Neural progenitor cell (in vitro differentiated cells): Measurements from ENCODE around the gene BTBD10. TPM values are rescaled to one million over a fixed set of nuclear protein-coding genes. Genes with fewer than 3 reads are reported as not detected.
A peak's percentile ranks its signal among the peaks of the same experiment; 100 is the strongest.

Experiments
- DNase-seq: peaks from one replicate; pipeline ENCODE4 v3.0.0-alpha.2; 2016; ENCODE audit warnings: low spot score
- H2AFZ ChIP-seq: fragments of 200-600 bp; sonication (generic); replicated peaks from 2 replicates; pipeline ENCODE4 v1.6.1; 2016; ENCODE audit warnings: antibody characterized with exemption
- H3F3A ChIP-seq: fragments of 200-600 bp; sonication (generic); 2 replicates; pipeline ENCODE4 v1.6.1; 2016; ENCODE audit warnings: antibody characterized with exemption, low read depth
- H3K27ac ChIP-seq: fragments of 200-600 bp; sonication (generic); 2 replicates; pipeline ENCODE4 v1.5.1; 2016; ENCODE audit warnings: mild to moderate bottlenecking
- H3K27me3 ChIP-seq: fragments of 200-600 bp; sonication (generic); 2 replicates; pipeline ENCODE4 v1.6.1; 2016; ENCODE audit warnings: mild to moderate bottlenecking, moderate library complexity
- H3K36me3 ChIP-seq: fragments of 200-600 bp; sonication (generic); 2 replicates; pipeline ENCODE4 v1.5.1; 2016
- H3K4me1 ChIP-seq: fragments of 200-600 bp; sonication (generic); 2 replicates; pipeline ENCODE4 v1.6.1; 2016; ENCODE audit warnings: mixed run types
- H3K4me2 ChIP-seq: fragments of 200-600 bp; sonication (generic); 2 replicates; pipeline ENCODE4 v1.6.1; 2016
- H3K4me3 ChIP-seq: fragments of 200-600 bp; sonication (generic); 2 replicates; pipeline ENCODE4 v1.5.1; 2016
- H3K79me2 ChIP-seq: fragments of 200-600 bp; sonication (generic); 2 replicates; pipeline ENCODE4 v1.6.1; 2016; ENCODE audit warnings: low read depth
- H3K9ac ChIP-seq: fragments of 200-600 bp; sonication (generic); 2 replicates; pipeline ENCODE4 v1.6.1; 2016
- H3K9me3 ChIP-seq: fragments of 200-600 bp; sonication (generic); 2 replicates; pipeline ENCODE4 v1.5.1; 2016; ENCODE audit warnings: low read depth
- H4K20me1 ChIP-seq: fragments of 200-600 bp; sonication (generic); 2 replicates; pipeline ENCODE4 v1.6.1; 2016; ENCODE audit warnings: low read depth
- H3K27ac Mint-ChIP-seq: 3 replicates; pipeline ENCODE4 v1.8.0; 2021; ENCODE audit warnings: mixed read lengths
- H3K27me3 Mint-ChIP-seq: 2 replicates; pipeline ENCODE4 v1.8.0; 2022; ENCODE audit warnings: low read depth, mild to moderate bottlenecking, inconsistent platforms, moderate library complexity, mixed read lengths; ENCODE audit not compliant: insufficient read depth
- H3K36me3 Mint-ChIP-seq: 3 replicates; pipeline ENCODE4 v1.8.0; 2021; ENCODE audit warnings: mixed read lengths
- H3K4me1 Mint-ChIP-seq: 3 replicates; pipeline ENCODE4 v1.8.0; 2021; ENCODE audit warnings: mixed read lengths
- H3K4me3 Mint-ChIP-seq: 3 replicates; pipeline ENCODE4 v1.8.0; 2021; ENCODE audit warnings: mild to moderate bottlenecking, moderate library complexity, mixed read lengths
- H3K9me3 Mint-ChIP-seq: 3 replicates; pipeline ENCODE4 v1.8.0; 2020; ENCODE audit warnings: mixed read lengths
- CTCF ChIP-seq: fragments of 200-600 bp; sonication (generic); IDR thresholded peaks from 2 replicates; pipeline ENCODE4 v1.5.1; 2017; ENCODE audit warnings: antibody characterized with exemption, mild to moderate bottlenecking
- EZH2 ChIP-seq: fragments of 200-600 bp; sonication (generic); IDR thresholded peaks from 2 replicates; pipeline ENCODE4 v1.6.1; 2017; ENCODE audit warnings: antibody characterized with exemption, mild to moderate bottlenecking, moderate library complexity
- EZH2phosphoT487 ChIP-seq: fragments of 200-600 bp; sonication (generic); IDR thresholded peaks from 2 replicates; pipeline ENCODE4 v1.6.1; 2017; ENCODE audit warnings: antibody characterized with exemption
- total RNA-seq: library from RNA; depleted of rRNA; stranded (reverse); fragments of >200 nt; gene quantifications from 2 replicates; pipeline ENCODE4 v1.2.3, GENCODE V29; 2015; ENCODE audit warnings: low replicate concordance

BTBD10 gene
- total RNA-seq, 1 donor from 2014 or later, result 59.3 TPM

GRCh38 chr11:13388741-13389140 is 74.3 kb downstream of the BTBD10 start:
- no peak overlapping the region for H3K27ac Mint-ChIP-seq
- no peak overlapping the region for H2AFZ ChIP-seq
- no peaks in the 10 kb centered on the region for H3K9me3 ChIP-seq
- H3K4me3 Mint-ChIP-seq, result no peak overlapping the region
- H3K4me1 ChIP-seq, result no peaks in the 10 kb centered on the region
- H3K4me3 ChIP-seq, result no peak overlapping the region
- no peaks in the 10 kb centered on the region for H3F3A ChIP-seq
- H4K20me1 ChIP-seq, result no peaks in the 10 kb centered on the region
- peaks cover 2% of the 10 kb centered on the region for H3K27me3 Mint-ChIP-seq
- no peaks in the 10 kb centered on the region for H3K9me3 Mint-ChIP-seq
- no peaks in the 10 kb centered on the region for H3K27me3 ChIP-seq
- peaks cover 7% of the 10 kb centered on the region for H3K36me3 Mint-ChIP-seq
- no peaks in the 10 kb centered on the region for H3K4me1 Mint-ChIP-seq
- TF ChIP-seq EZH2 (no peak), EZH2phosphoT487 (no peak), CTCF (no peak)
- H3K36me3 ChIP-seq, result no peaks in the 10 kb centered on the region
- H3K27ac ChIP-seq, result no peak overlapping the region
- no peak overlapping the region for H3K9ac ChIP-seq
- no peak for DNase-seq
- no peak overlapping the region for H3K4me2 ChIP-seq
- H3K79me2 ChIP-seq, result no peaks in the 10 kb centered on the region

- H3K36me3 Mint-ChIP-seq, result peaks cover 15% of the 10 kb centered on the region
- no peaks in the 10 kb centered on the region for H3K27me3 Mint-ChIP-seq
- Histone ChIP-seq H3K4me1 (no peaks in the 10 kb centered on the region), H3K9ac (no peak overlapping the region), H2AFZ (no peak overlapping the region), H3K4me2 (no peak overlapping the region), H3K9me3 (no peaks in the 10 kb centered on the region), H3K36me3 (no peaks in the 10 kb centered on the region), H3F3A (no peaks in the 10 kb centered on the region), H4K20me1 (no peaks in the 10 kb centered on the region), H3K27ac (no peak overlapping the region), H3K27me3 (no peaks in the 10 kb centered on the region), H3K4me3 (no peak overlapping the region), H3K79me2 (no peaks in the 10 kb centered on the region)
- TF ChIP-seq CTCF (no peak), EZH2phosphoT487 (no peak), EZH2 (no peak)
- H3K9me3 Mint-ChIP-seq, result no peaks in the 10 kb centered on the region
- no peak overlapping the region for H3K27ac Mint-ChIP-seq
- H3K4me1 Mint-ChIP-seq, result no peaks in the 10 kb centered on the region
- DNase-seq, result no peak
- H3K4me3 Mint-ChIP-seq, result no peak overlapping the region
These were observed 76.5 kb downstream of the BTBD10 start for GRCh38 chr11:13386567-13386966.

GRCh38 chr11:13384908-13385640 is 77.9 kb downstream of the BTBD10 start:
- no peak overlapping the region for H2AFZ ChIP-seq
- TF ChIP-seq CTCF, result peak; percentile 73
- no peak for TF ChIP-seq EZH2
- Mint-ChIP-seq H3K9me3 (no peaks in the 10 kb centered on the region), H3K36me3 (peaks cover 11% of the 10 kb centered on the region), H3K4me1 (no peaks in the 10 kb centered on the region), H3K4me3 (no peak overlapping the region), H3K27me3 (no peaks in the 10 kb centered on the region), H3K27ac (no peak overlapping the region)
- no peak overlapping the region for H3K4me3 ChIP-seq
- H3K36me3 ChIP-seq, result no peaks in the 10 kb centered on the region
- no peaks in the 10 kb centered on the region for H3K79me2 ChIP-seq
- no peak overlapping the region for H3K9ac ChIP-seq
- no peak overlapping the region for H3K4me2 ChIP-seq
- DNase-seq, result peak; percentile 67
- no peaks in the 10 kb centered on the region for H4K20me1 ChIP-seq
- H3K9me3 ChIP-seq, result no peaks in the 10 kb centered on the region
- H3K4me1 ChIP-seq, result no peaks in the 10 kb centered on the region
- no peaks in the 10 kb centered on the region for H3K27me3 ChIP-seq
- H3F3A ChIP-seq, result no peaks in the 10 kb centered on the region
- no peak overlapping the region for H3K27ac ChIP-seq
